NCI-H510A treated with DMSO at 0.1 percent for 48 hours (cell line): ENCODE data around the gene P2RX6.
"Not testable (repeated sequence)": the region's sequence is repeated elsewhere in the genome, so short reads cannot be mapped to it uniquely, and the experiment has no call there.

ENCODE experiments used
- DNase-seq: peaks from one replicate; lab custom pipeline; 2025; lab: John Stamatoyannopoulos, UW

The P2RX6 gene

DNA sequence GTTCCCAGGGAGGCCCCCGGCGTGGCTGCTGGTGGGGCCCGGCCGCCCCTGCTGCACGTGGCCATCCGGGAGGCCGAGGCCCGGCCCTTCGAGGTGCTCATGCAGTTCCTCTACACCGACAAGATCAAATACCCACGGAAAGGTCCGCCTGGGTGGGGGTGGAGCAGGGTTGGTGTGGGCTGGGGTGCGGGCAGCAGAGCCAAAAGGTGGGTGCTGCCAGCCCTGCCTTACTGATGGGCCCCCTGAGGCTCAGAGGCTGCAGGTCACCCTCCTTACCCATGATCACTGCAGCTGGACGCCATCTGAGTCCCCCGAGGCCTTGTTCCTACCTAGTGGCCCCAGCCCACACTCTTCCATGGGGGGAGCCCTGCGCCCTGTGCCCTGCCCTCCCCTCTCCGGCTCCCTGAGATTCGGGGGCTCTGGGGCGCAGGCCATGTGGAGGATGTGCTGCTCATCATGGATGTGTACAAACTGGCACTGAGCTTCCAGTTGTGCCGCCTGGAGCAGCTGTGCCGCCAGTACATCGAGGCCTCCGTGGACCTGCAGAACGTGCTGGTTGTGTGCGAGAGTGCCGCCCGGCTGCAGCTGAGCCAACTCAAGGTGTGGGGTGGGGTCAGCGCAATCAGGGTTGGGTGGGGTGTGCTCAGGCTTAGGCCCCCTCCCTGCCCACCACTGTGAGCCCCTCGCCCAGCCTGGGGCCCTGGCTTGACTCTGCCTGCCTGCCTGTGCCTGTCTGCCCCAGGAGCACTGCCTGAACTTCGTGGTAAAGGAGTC lies 20.6 kb upstream of the P2RX6 start:
- DNase-seq, result no peak

DNA sequence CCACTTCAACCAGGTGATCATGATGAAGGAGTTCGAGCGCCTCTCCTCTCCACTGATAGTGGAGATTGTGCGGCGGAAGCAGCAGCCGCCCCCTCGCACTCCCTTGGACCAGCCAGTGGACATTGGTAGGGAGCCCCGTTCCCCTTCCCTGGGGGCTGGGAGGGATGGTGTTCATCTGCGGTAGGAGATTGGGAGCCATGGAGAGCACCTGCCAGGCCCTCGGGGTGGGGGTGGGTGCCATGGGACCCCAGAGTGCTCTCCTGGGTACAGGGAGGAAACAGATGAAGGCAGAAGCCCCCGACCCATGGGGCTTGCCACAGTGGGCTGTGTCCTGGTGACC lies 20.1 kb upstream of the P2RX6 start:
- DNase-seq, result no peak

DNA sequence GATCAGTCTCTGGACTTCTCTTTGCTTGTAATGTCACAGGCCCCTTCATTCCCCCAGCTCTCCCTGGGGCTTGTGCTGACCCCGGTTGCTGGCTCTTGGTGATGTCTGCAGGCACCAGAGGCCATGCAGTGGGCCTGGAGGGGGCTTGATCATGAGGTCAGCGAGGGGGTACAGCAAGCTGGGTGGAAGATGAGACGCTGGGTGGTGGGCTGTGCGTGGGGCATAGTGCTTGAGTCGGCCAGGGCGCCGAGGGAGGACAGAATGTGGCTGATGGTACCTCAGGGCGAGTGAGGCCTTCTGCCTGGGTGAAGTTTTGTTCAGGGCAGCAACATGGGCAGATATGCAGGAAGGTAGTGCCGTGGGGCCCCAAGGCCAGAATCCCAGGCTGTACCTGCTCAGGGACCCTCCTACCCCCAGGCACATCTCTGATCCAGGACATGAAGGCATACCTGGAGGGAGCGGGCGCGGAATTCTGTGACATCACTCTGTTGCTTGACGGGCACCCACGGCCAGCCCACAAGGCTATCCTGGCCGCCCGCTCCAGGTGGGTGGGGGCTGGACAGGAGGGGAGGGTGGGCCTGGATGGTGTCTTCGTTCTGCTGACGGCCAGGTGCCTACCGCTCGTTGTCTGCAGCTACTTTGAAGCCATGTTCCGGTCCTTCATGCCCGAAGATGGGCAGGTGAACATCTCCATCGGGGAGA lies 19.5 kb upstream of the P2RX6 start:
- no peak for DNase-seq

DNA sequence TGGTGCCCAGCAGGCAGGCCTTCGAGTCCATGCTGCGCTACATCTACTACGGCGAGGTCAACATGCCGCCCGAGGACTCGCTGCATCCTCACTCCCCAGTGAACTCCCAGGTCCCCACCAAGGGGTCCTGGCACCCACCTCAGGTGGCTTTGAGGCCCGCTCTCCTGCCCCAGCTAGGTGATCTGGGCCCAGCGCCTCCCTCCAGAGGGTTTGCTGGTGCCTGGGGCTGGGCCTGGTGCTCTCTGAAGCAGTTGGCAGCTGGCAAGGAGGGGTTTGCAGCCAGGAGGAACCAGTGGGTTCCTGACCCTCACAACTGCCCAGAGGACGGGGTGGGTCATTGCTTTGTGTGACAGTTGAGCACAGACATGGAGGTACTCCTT lies 18.9 kb upstream of the P2RX6 start:
- DNase-seq, result no peak

DNA sequence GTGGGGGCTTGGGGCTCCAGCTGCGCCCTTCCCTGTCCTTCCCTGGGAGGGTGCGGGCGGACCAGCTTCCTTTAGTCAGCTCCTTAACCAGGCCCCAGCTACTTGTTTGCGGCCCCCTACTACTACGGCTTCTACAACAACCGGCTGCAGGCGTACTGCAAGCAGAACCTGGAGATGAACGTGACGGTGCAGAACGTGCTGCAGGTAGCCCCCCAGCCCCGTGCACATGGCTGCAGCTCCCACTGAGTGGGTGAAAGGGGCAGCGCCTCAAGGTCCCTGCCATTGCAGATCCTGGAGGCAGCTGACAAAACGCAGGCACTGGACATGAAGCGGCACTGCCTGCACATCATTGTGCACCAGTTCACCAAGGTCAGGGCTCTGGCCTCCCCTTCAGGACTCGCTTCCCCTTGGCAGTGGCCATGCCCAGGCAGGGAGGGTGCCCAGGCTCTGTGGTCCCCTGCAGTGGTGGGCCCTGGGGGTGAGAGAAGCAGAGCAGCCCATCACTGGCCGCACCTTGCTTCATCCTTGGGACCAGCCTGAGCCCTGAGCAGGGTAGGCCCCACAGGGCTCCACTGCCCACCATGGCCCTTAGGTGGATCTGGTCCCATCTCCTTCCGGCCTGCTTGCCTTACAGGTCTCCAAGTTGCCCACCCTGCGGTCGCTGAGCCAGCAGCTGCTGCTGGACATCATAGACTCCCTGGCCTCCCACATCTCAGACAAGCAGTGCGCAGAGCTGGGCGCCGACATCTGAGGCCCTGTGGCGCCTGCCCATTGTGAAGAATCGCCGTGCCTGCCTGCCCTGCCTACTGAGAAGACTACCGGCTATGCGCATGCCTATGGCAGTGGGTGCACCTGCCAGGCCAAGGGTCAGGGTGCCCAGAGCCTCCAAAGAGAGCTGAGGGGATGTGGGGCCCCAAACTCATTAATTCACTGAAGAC lies 18.1 kb upstream of the P2RX6 start:
- no peak for DNase-seq

DNA sequence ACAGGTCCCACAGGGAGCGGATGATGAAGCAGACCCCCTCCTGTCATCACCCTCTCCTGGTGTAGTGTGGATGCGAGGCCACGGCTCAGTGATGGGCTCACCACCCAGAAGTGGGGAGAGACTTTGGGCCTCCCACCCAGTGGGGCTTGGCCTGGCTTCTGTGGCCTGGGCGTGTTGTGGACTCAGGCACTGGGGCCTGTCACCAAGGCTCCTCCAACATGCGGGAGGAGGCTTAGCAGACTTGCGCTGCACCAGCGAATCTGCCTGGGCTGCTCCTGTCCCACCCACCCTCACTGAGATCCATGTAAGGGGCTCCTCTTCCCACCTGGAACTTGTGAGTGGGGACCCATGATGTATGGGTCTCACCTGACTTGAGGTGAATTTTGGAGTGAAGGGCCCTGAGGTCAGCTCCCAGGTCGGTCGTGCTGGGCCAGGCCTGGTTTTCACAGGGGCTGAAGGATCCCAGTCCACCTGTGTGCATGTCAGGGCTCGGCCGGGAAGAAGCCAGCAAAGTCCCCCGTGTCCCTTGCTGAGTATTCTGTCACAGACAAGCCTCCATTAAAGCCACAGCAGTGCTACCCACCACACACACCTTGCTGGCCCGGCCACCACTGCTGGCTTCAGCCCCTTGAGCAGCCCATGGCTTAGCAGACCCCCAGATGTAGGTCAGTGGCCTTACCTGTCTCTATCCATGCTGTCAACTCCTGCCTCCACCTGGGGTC lies 17.3 kb upstream of the P2RX6 start:
- no peak for DNase-seq

DNA sequence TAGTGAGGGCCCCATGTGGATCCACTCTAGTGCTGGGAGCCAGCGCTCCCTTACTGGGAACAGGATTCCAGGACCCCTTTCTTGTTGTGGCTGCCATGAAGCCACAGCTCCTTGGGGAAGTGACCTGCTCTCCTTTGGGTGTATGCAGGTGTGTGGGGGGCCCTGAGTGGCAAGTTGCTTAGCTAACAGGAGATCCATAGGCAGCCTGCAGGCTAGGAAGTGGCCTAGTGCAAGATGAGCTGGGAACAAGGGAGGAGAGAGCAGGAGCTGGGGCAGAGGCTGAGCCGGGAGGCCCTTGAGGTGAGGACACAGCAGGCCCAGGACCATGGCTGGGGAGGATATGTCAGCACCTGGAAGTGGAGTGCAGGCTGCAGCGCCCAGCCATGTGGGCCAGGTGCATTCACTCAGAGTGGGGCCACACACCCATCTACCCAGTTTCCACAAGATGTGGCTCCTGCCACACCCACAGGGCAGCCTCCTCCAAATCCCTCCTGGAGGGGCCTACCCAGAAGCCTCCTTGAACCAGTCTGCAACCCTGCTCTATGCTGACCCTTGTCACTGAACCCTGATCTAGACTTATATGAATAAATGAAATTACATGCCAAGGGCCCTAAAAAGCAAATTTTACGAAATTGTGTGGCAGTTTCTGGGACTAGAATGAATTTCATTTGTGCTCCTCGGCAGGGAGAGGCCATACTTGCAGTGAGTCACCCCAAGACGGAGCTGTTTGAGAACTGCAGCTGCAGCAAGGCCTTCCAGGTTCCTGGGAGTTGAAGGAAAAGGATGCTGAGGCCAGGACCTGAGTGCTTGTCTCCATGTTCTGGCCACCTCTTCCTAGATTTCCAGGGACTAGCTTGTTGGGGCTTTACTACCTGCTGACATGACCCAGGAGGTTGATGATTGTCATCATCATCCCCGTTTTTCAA lies 16.3 kb upstream of the P2RX6 start:
- no peak for DNase-seq

DNA sequence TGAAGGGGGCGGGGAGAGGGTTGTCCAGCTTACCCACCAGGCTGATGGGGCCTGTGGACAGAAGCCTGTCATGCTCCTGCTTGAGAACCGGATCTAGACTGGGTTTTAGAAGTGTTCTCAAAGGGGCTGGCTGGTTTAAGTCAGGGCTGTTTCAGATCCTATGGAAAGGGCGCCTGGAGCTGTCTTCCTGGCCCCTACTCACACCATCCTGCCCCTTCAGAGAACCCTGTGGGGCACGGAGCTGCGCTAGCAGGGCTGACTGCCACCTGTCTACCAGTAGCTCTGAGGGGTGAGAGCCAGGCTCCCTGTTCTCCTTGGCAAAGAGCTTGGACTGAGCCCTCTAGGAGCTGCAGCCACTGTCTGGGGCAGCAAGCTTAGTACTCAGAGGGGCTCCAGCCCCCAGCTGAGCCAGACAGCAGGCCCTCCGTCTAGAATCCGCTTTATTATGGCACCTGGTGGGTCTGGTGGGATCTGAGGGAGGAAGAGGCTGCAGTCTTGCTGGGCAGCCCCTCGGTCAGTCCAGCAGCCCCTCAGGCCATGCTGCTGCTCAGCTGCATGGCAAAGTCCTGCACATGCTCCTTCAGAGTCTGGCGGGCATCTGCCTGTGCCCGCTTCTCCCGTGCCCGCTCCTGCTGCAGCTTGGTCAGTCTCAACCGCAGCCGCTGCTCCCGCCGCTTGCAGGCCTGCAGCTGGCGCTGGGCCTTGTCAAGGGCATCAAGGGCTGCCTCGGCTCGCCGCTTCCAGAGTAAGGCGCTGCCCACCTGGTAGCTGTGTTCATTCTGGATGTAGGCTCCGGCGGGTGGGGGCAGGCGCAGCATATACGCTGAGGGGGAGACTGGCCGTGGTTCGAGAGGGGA lies 15.4 kb upstream of the P2RX6 start:
- DNase-seq, result no peak

DNA sequence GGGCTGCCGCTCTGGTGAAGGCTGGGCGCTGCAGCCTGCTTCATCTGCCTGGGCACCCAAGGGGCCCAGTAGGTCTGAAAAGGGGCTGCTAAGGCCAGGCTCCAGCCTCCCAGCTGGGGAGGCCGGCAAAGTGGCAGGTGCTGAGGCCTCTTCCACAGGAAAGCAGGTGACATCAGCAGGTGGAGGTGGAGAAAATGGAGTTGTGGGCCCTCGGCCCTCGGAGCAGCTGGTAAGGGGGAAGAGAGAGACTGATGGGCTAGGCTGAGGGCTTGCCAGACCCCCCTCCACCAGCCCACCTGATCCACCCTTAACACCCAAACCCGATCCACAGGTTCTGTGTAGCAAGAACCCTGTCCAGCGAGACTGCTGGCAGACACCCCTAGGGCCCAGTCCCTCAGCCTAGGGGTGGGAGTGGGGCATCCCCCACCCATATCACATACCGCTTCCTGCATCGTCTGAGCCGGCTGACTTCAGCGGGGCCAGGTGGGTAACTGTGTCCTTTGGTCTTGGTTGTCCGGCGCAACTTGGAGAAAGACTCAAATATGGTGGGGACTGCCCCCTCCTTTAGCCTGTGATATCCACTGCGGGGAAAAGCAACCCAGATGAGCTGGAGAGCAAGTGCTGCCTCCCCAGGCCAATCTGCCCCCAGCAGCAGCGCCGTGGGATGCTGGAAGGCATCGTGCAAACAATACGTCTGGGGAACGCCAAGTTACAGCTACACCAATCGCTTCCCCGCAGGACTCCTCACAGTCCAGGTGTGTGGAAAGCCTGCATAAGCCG lies 14.6 kb upstream of the P2RX6 start:
- DNase-seq, result no peak

DNA sequence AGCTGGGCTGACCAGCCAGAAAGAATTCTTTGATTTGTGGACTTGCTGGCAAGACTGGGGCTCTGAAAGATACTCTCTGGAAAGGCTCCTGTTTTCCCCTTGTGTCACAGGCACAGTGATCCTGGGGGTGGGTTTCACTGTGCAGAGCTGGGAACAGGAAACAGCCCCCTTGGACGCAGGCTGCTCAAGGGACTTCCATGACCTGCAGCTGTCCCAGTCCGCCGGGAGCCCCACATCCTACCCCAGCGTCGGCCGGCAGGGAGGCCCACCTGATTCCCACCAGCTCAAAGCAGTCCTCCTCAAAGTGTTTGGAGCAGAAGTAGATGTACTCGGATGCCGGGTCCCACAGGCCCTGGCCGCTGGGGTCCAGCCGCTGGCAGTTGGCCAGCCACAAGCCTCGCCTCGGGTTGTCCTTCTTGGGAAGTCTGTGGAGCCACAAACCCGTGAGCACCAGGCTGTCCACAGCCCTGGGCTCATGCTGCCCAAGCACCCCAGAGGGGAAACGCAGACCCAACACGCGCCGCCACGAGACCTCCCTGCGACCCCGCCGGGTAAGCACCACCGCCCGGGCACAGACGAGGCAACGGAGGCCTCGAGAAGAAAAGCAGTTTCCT lies 13.9 kb upstream of the P2RX6 start:
- DNase-seq, result no peak

DNA sequence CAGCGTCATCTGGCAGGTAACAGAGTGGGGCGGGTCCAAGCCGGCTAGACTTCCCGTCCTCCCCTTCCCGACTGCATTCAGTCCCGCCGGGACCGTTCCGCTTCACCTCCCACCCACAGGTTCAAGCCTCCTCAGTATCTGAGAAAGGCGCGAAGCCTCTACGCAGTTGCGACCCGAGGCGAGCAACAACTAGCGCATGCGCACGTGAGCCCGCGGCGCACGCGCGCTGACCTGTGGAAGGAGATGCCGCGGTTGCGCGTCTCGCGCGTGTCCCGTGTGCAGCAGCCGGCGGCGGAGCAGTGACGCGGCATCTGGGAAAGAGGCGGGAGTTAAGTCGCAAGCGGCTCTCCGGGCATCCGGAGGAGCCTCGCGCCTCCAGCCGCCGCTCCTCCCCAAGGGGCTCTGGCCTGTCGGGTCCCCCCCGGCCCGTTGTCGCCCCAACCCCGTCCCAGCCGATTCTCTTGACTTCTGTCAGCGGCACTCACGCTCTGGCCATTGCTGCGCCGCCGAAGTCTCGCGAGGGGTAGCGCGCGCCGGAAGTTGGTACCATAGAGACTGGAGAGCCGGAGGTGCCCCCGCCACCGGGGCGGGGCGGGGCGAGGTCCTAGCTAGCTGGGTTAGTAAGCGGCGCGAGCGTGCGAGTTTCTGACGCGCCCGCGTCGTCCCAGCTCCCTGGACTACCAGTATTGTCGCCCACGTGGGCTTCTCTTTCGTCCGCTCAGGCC lies 13.2 kb upstream of the P2RX6 start, which contains the start of gene THAP7:
Gene THAP7, minus strand, starts transcription at position 518 of the 725 bp plus-strand sequence. Its CDS starts 207 bp downstream, at position 311.
- peak; percentile 74 for DNase-seq

DNA sequence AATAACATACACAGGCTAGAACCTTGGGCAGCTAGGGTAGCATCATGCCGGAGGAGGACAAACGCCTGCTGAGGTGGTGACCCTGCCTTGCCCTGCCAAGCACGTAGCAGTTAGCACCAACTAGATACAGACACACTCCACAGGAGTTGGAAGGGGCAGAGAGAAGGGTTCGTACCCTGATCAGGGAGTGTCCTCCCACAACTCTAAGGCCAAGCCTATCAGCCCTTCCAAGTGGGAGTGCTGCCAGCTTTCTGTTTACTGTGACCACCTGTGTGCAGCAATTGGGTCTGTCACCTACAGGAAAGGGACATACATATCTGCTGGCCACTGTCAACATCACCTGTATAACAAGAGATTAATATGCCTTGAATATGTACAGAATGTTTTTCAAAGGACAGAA lies 11.2 kb upstream of the P2RX6 start:
- no peak for DNase-seq

DNA sequence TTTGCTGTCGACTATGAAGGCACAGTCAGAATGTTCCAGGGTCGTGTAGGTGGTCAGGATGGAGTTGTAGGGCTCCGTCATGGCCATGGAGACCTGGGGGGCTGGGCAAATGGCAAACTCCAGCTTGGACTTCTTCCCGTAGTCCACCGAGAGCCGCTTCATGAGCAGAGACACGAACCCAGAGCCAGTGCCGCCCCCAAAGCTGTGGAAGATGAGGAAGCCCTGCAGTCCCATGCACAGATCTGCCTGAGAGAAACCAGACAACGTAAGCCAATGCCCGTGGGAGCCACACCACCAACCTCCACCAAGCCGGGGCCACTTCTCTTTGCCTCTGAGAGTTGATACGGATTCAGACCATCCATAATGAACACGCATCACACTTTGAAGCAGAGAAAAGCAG lies 5.8 kb upstream of the P2RX6 start:
- DNase-seq, result not testable (repeated sequence)

DNA sequence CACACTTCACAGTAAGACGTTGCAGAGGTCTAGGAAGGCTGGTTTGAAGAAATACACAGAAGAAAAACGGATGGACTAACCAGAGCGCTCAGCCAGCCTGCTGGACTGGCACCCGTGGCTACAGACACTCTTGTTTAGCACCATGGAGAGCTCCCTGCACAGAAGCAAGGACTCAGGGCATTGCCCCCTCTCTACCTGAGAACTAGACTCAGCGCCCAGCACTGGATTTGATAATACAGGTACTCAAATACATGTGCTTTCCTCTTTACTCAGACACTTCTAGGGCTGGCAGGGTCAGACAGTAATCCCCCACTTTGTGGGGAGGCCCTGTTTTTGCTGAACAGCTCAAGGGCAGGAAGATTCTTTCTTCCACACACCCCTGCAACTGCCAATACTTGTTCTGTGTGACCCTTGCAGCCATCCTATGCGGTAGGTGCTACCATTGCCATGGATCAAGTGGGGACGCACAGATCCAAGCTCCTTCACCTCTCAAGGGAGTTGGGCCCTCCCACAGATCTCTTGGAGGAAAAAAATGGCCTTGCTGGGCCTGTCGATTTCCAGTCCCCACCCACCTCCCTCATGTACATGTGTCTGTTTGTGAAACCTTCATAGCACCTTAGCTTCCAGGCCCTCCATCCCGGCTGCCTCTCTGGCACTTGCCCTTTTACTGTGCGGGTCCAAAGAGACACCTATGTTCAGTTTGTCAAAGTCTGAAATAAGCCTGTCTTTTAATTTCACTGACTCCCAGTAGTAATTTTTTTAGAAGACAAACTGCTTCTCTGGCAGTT lies 5.1 kb upstream of the P2RX6 start:
- DNase-seq, result no peak

DNA sequence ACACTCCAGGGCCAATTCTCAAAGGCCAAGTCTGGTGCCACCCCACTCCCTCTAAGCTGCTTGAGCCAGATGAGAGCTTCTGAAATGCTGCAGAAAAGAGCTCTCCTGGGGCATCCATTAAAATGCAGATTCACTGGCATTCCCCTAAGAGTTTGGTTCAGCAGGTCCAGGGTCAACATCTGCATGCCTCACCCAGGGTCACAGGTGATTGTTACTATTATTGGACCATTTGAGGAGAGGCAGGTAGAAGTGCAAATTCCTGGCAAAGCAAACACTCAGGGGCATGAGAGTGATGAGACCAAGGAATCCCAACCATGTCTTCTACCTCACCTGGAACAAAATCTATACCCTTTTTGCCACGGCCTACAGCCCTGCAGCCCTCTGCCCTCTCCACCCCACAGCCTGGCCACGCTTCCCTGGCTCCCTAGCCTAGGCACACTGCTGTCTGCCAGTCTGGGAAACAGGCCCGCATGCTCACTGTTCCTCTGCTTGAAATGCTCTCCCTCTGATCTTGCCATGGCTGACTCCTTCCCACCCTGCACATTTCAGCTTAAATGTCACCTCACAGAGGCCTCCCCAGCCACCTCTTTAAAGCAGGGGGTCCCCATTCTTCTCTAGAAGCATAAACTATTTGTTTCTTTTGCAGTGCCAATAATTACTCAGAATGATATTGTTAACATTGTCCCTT lies 4.4 kb upstream of the P2RX6 start:
- DNase-seq, result no peak
